Endometrial microvascular endothelial cells (primary cell): ENCODE results near the gene RAB14. TPM values are rescaled to one million over a fixed set of nuclear protein-coding genes. Genes with fewer than 3 reads are reported as not detected.

ENCODE experiments used
- in situ Hi-C: cut with HindIII; loops from 2 replicates; pipeline ENCODE4 v1.10.0; 2017; ENCODE audit warnings: low sequenced_read_pairs, low pct_unique_long_range_greater_than_20kb; ENCODE audit errors: inconsistent ontology term
- total RNA-seq: library from RNA; depleted of rRNA; stranded (reverse); fragments of >200 nt; gene quantifications from one replicate; pipeline ENCODE4 v1.2.3, GENCODE V29; 2015; ENCODE audit errors: inconsistent ontology term

Gene RAB14
- total RNA-seq, 1 donor from 2014 or later: 33.8 TPM

GRCh38 chr9:121221664-121222055, 20.0 kb upstream of the RAB14 start:
- in situ Hi-C loops: no loop called here

DNA sequence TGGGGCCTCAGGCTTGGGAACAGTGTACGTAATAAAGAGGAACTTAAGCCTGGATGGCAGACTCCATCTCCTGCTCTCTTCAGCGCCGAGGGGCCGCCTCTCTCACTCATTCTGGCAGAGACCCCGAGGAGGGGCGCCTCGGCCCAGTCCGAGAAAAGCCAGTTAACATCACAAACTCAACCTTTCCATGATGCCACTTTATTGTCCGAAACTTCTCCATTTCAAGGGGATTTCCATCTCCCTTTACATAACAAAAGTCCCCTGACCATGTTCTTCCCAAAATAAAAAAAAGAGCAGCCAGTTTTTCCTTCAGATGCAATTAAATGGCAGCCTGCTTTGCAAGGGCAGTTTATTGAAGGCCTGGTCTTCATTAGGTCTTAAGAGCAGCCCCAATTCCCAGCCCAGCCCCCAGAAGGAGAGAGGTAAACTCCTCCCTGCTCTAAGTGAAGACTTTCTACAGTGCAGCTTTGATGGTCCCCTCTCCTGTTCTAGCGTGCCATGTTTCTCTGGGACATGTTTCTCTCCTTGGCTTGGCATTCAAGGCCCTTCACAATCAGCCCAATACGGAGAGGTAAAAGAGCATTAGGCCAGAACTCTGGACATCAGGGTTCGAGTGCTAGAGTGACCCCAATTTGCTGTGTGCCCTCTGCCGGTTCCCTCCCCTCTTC, 19.5 kb upstream of the RAB14 start:
- in situ Hi-C loops: no loop called here

DNA sequence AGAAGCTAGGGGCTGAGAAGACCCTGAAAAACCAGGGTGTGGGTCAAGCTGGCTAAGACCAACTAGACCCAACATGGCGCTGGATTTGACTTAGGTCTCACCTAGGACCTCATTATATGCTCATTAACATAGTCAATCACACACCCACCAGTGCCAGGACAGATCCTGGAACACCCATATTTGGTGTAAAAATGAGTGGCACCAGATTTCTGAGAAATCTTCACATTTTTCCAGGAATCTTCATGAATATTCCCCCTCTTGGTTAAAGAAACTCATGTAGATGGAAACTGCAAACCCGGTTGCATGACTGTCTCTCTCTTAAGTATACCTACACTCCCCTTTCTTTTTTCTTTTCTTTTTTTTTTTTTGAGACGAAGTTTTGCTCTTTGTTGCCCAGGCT, 17.9 kb upstream of the RAB14 start:
- in situ Hi-C loops: no loop called here

DNA sequence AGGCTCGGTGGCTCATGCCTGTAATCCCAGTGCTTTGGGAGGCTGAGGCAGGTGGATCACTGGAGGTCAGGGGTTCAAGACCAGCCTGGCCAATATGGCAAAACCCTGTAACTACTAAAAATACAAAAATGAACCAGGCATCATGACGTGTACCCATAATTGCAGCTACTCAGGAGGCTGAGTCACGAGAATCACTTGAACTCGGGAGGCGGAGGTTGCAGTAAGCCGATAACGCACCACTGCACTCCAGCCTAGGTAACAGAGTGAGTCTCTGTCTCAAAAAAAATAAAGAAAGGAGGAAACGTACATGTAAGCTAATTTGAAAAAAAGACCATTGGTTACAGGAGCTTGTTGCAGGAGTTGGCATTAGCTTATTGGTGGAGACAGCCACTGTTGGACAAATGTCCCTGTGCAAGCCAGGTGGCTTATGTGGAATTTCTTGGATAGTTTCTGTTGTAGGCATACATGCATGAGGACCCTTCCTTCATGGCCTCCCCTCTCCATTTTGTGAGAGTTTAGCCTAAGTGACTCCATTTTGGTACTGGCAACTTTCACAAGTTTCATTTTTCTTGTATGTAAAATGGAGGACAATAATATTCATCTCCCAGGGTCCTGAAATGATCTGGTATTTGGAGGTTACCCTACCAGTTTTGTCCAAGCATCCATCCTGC, 16.8 kb upstream of the RAB14 start:
- in situ Hi-C loops: no loop called here

GRCh38 chr9:121217609-121218292, 16.1 kb upstream of the RAB14 start:
- in situ Hi-C loops: no loop called here

GRCh38 chr9:121216271-121216805, 14.7 kb upstream of the RAB14 start:
- in situ Hi-C loops: no loop called here

DNA sequence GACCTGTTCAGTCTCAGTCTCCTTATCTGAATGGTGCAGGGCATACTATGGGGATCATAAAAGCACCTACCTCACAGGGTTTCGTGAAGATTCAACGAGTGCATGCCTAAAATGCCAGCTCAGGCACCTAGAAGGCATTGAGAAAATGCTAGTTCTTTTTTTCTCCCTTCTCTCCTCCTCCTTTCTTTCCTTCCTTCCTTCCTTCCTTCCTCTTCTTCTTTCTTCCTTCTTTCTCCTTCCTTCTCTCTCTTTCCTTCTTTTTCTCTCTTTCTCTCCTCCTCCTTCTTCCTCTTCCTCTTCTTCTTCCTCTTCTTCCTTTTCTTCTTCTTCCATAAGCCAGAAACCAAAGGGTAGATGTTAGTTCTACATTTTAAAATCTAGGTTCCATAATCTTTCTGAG, 12.3 kb upstream of the RAB14 start:
- in situ Hi-C loops: no loop called here

- in situ Hi-C loops: no loop called here
Observed at GRCh38 chr9:121213136-121213806, 11.6 kb upstream of the RAB14 start.

- in situ Hi-C loops: no loop called here
Observed at GRCh38 chr9:121210536-121210935, 8.9 kb upstream of the RAB14 start.

DNA sequence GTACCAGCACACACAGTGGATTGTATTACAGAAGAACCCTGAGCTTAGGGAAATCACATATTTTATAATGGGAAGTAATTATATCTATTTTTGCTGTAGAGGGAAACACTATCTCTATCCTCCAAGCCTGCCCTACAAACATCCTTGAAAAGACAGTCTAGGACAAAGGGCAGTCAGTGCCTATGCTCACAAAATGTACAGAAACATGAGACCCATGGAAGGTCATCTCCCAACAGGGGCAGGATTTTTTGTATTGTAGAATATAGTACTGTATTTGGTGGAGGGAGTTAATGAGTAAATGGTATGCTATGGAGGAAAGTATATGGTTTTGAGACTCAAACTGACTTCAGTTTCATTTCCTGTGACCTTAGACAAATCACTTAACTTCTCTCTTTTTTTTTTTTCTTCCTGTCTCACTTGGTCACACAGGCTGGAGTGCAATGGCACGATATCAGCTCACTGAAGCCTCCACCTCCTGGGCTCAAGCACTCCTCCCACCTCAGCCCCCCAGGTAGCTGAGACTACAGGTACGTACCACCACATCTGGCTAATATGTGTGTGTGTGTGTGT, 5.8 kb upstream of the RAB14 start:
- in situ Hi-C loops: no loop called here

GRCh38 chr9:121206516-121207370, 5.1 kb upstream of the RAB14 start:
- in situ Hi-C loops: no loop called here

GRCh38 chr9:121204611-121205010, 2.9 kb upstream of the RAB14 start:
- in situ Hi-C loops: no loop called here

- in situ Hi-C loops: no loop called here
Observed at GRCh38 chr9:121204121-121204520, 2.5 kb upstream of the RAB14 start.

GRCh38 chr9:121201045-121201737, 478 bp downstream of the RAB14 start:
- in situ Hi-C loops: no loop called here

GRCh38 chr9:121200356-121200755, 1.3 kb downstream of the RAB14 start:
- in situ Hi-C loops: no loop called here

DNA sequence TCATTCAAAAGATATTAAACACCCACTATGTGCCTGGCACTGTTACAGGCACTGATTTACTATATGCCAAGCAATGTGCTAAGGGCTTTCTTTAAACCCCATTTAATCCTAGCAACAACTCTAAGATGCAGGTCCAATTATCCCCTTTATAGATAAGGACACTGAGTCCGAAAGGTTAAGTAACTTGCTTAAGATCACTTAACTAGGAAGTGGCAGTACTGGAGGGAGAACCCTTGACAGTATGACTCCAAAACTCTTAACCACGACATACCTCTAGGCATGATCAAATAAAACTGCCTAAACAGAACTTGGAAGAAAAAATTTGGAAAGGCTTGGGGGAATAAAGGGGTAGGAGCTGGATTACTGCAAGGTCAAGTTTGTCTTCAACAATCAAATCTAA, 1.7 kb downstream of the RAB14 start:
- in situ Hi-C loops: no loop called here

DNA sequence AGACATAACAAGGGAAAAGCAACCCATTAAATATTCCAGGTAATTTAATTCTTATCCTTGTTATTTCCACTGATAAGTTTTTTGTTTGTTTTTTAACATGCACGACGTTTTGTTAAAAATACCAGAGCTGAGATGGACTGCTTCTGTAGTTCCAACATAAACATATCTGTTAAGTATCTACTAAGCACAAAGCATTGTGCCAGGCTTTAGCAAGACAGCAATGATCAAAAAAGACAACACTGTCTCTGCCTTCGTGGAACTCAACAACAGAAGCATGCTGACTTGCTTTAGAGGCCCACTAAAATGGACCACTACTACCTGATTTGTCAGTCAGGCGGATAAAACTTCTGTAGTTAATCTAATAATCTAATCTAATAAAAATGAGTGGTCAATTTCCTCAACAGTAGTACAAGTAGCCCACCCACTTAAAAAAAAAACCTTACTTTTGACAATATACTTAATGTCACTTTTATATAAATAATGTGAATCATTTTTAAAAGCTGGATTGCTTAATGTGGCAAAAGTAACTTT, 3.1 kb downstream of the RAB14 start:
- in situ Hi-C loops: no loop called here

DNA sequence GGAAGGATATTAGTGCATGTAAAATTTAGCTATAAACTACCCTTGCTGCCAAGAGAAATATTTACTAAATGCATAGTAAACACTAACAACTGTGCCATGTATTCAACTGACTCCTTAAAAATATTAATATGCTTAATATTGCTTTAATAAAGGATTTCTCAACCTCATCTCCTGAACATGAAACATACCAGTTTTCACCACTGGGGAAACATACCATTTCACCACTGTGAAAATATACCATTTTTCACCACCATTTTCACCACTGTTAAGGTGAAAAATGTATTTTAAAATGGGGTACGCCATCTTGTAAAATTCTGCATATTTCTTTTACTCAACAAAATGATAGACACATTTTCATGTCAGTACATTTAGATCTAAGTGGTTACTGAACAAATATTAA, 4.5 kb downstream of the RAB14 start:
- in situ Hi-C loops: no loop called here
